Tibial artery (tissue), 4 donors: ENCODE data around the gene FBXL5.
"Not testable (repeated sequence)": the region's sequence is repeated elsewhere in the genome, so short reads cannot be mapped to it uniquely, and the experiment has no call there.

Source experiments
- DNase-seq, 2 donors: peaks; one replicate each; pipeline ENCODE4 v3.0.0-alpha.2; 2019
- H3K27ac ChIP-seq, 2 donors: fragments of 200-600 bp; sonication (generic) in 1 of 2; 1 replicate in 1 of 2; 2 replicates in 1 of 2; pipeline ENCODE4 v1.5.1; 2018 to 2019; ENCODE audit warnings: mild to moderate bottlenecking in 1 of 2
- H3K27me3 ChIP-seq, 2 donors: fragments of 200-600 bp; sonication (generic) in 1 of 2; one replicate each; pipeline versions ENCODE4 v1.5.1 to v1.6.0; 2016 to 2019
- H3K36me3 ChIP-seq, 3 donors: fragments of 200-600 bp; sonication (generic) in 2 of 3; one replicate each; pipeline ENCODE4 v1.5.1; 2016 to 2019; ENCODE audit warnings: mild to moderate bottlenecking in 2 of 3
- H3K4me1 ChIP-seq, 4 donors: fragments of 200-600 bp; sonication (generic) in 2 of 4; 1 replicate in 3 of 4; 2 replicates in 1 of 4; pipeline ENCODE4 v1.5.1; 2016 to 2019
- H3K4me3 ChIP-seq, 2 donors: fragments of 200-600 bp; sonication (generic) in 1 of 2; 1 replicate in 1 of 2; 2 replicates in 1 of 2; pipeline ENCODE4 v1.5.1; 2018 to 2019; ENCODE audit warnings: mild to moderate bottlenecking in 2 of 2
- H3K9me3 ChIP-seq, 3 donors: fragments of 200-600 bp; sonication (generic) in 1 of 3; one replicate each; pipeline ENCODE4 v1.5.1; 2016 to 2019
- CTCF ChIP-seq, 2 experiments: fragments of 200-600 bp in 1 of 2; fragments of 450-650 bp in 1 of 2; IDR thresholded peaks; one replicate each; pipeline ENCODE4 v1.5.1; 2017 to 2019; ENCODE audit warnings: antibody characterized with exemption in 2 of 2, mild to moderate bottlenecking in 1 of 2, moderate library complexity in 1 of 2
- intact Hi-C: fragments of 100-400 bp; cut with DNase I; formaldehyde crosslinking; loops from one replicate; pipeline ENCODE4 v1.15.0; 2023; ENCODE audit warnings: low total_unique reads

Gene FBXL5

GRCh38 chr4:15649914-15650545 lies 5.1 kb downstream of the FBXL5 start:
- intact Hi-C loops = no loop called here
- peak in 1 of 2 donors; percentile 43 for DNase-seq
- peak overlapping the region; percentile 98 to 99 for H3K27ac ChIP-seq

DNA sequence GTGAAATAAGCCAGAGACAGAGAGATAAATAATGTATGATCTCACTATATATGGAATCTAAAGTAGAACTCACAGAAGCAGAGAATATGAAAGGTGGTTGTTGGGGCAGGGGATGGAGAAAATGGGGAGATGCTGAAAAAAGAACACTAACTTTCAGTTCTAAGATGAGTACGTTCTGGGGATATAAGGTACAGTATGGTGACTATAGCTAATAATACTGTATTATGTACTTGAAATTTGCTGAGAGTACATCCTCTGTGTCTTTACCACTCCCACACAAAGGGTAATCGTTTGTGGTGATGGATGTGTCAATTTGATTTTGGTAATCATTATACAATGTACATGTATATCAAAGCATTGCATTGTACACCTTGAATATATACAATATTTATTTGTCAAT lies 6.6 kb downstream of the FBXL5 start:
- Histone ChIP-seq H3K4me3 (no peak overlapping the region), H3K27me3 (no peaks in the 10 kb centered on the region), H3K36me3 (no peaks in the 10 kb centered on the region), H3K9me3 (no peaks in the 10 kb centered on the region), H3K4me1 (peaks cover 0 to 95% (median 41%) of the 10 kb centered on the region in 4 donors), H3K27ac (no peak overlapping the region)
- TF ChIP-seq CTCF (IDR thresholded peaks at IDR 0.05) = no peak
- DNase-seq = no peak
- intact Hi-C loops = no loop called here

More at GRCh38 chr4:15649914-15650545, 5.1 kb downstream of the FBXL5 start:
- TF ChIP-seq CTCF (IDR thresholded peaks at IDR 0.05) = peak; percentile 58 to 59
- peaks cover 0 to 84% (median 39%) of the 10 kb centered on the region in 4 donors for H3K4me1 ChIP-seq
- H3K9me3 ChIP-seq = no peaks in the 10 kb centered on the region
- no peaks in the 10 kb centered on the region for H3K27me3 ChIP-seq
- no peaks in the 10 kb centered on the region for H3K36me3 ChIP-seq
- H3K4me3 ChIP-seq = no peak overlapping the region

- Histone ChIP-seq H3K36me3 (peaks cover 41 to 48% (median 45%) of the 10 kb centered on the region in 3 donors), H3K27ac (no peak overlapping the region), H3K4me3 (no peak overlapping the region), H3K9me3 (no peaks in the 10 kb centered on the region), H3K27me3 (no peaks in the 10 kb centered on the region), H3K4me1 (peaks cover 0 to 24% (median 4%) of the 10 kb centered on the region in 4 donors)
- no peak for DNase-seq
- intact Hi-C loops = no loop called here
- no peak for TF ChIP-seq CTCF (IDR thresholded peaks at IDR 0.05)
Observed at GRCh38 chr4:15638418-15638817, 16.7 kb downstream of the FBXL5 start.

- DNase-seq = no peak
- H3K27ac ChIP-seq = no peak overlapping the region
- TF ChIP-seq CTCF (IDR thresholded peaks at IDR 0.05) = no peak
- H3K36me3 ChIP-seq = peaks cover 54 to 57% (median 57%) of the 10 kb centered on the region in 3 donors
- H3K4me3 ChIP-seq = no peak overlapping the region
- intact Hi-C loops = no loop called here
- no peaks in the 10 kb centered on the region for H3K27me3 ChIP-seq
- peaks cover 0 to 8% (median 2%) of the 10 kb centered on the region in 4 donors for H3K4me1 ChIP-seq
- no peaks in the 10 kb centered on the region for H3K9me3 ChIP-seq
Observed at GRCh38 chr4:15636818-15637217, 18.3 kb downstream of the FBXL5 start.

DNA sequence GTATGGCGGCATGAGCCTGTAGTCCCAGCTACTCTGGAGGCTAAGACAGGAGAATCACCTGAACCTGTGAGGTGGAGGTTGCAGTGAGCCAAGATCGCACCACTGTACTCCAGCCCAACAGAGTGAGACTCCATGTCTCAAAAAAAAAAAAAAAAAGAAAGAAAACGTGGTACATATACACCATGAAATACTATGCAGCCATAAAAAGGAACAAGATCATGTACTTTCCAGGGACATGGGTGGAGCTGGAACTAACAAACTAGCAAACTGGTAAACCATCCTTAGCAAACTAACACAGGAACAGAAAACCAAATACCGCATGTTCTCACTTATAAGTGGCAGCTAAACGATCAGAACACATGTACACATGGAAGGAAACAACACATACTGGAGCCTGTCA lies 37.8 kb downstream of the FBXL5 start:
- intact Hi-C loops, H3K27ac ChIP-seq, DNase-seq, H3K4me3 ChIP-seq, H3K27me3 ChIP-seq: not testable (repeated sequence)
- peaks cover 8 to 15% (median 10%) of the 10 kb centered on the region in 3 donors for H3K9me3 ChIP-seq
- peaks cover 0 to 14% (median 0%) of the 10 kb centered on the region in 4 donors for H3K4me1 ChIP-seq
- peaks cover 18 to 34% (median 22%) of the 10 kb centered on the region in 3 donors for H3K36me3 ChIP-seq

DNA sequence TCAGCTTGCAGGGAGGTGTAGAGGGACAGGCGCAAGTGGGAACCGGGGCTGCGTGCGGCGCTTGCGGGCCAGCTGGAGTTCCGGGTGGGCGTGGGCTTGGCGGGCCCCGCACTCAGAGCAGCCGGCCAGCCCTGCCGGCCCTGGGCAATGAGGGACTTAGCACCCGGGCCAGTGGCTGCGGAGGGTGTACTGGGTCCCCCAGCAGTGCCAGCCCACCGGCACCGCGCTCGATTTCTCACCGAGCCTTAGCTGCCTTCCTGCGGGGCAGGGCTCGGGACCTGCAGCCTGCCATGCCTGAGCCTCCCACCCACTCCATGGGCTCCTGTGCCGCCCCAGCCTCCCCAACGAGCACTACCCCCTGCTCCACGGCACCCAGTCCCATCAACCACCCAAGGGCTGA lies 40.3 kb downstream of the FBXL5 start:
- intact Hi-C loops = not testable (repeated sequence)
- peaks cover 12 to 28% (median 19%) of the 10 kb centered on the region in 3 donors for H3K36me3 ChIP-seq

More for the DNA sequence above, 40.3 kb downstream of the FBXL5 start:
- DNase-seq, H3K4me3 ChIP-seq, H3K27me3 ChIP-seq, H3K27ac ChIP-seq, H3K9me3 ChIP-seq: not testable (repeated sequence)
- H3K4me1 ChIP-seq = peaks cover 0 to 11% (median 0%) of the 10 kb centered on the region in 4 donors
